C4-2B (cell line): Measurements from ENCODE around the gene UFM1.

Source experiments
- CTCF ChIP-seq: fragments of 450-650 bp; conservative IDR thresholded peaks from 2 replicates; pipeline ENCODE4 v1.5.1; 2017; ENCODE audit warnings: mild to moderate bottlenecking
- ZFX ChIP-seq: fragments of 450-650 bp; IDR thresholded peaks from 2 replicates; pipeline ENCODE4 v1.6.1; 2017

- TF ChIP-seq CTCF (no peak), ZFX (no peak)
Measured at GRCh38 chr13:38385153-38385891, 35.7 kb downstream of the UFM1 start.
